Dermis blood vessel endothelial cell (primary cell): Measurements from ENCODE around the gene SIGLEC7. TPM values are rescaled to one million over a fixed set of nuclear protein-coding genes. Genes with fewer than 3 reads are reported as not detected.
A peak's percentile ranks its signal among the peaks of the same experiment; 100 is the strongest.

Experiments used
- DNase-seq: peaks from one replicate; pipeline ENCODE4 v3.0.0; 2010
- total RNA-seq: library from RNA; depleted of rRNA; stranded (reverse); fragments of >200 nt; gene quantifications from 2 replicates; pipeline ENCODE4 v1.2.3, GENCODE V29; 2014

The SIGLEC7 gene
- total RNA-seq, 1 donor from 2014 or later: not detected

DNA sequence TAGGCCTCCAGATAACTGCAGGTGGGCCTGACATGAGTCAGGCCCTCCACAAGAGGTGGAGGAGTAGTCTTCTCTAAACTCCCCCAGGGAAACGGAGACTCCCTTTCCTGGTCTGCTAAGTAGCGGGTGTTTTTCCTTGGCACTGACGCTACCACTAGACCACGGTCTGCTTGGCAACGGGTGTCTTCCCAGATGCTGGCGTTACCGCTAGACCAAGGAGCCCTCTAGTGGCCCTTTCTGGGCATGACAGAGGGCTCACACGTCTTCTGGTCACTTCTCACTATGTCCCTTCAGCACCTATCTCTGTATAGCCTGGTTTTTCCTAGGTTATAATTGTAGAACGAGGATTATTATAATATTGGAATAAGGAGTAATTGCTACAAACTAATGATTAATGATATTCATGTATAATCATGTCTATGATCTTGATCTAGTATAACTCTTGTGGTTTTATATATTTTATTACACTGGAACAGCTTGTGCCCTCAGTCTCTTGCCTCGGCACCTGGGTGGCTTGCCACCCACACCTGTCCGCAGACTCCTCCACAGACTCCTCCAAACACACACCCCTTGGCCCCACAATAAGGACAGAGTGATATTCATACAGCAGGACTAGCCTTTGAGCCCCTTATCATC lies 27.3 kb downstream of the SIGLEC7 start:
- DNase-seq: peak; percentile 76

DNA sequence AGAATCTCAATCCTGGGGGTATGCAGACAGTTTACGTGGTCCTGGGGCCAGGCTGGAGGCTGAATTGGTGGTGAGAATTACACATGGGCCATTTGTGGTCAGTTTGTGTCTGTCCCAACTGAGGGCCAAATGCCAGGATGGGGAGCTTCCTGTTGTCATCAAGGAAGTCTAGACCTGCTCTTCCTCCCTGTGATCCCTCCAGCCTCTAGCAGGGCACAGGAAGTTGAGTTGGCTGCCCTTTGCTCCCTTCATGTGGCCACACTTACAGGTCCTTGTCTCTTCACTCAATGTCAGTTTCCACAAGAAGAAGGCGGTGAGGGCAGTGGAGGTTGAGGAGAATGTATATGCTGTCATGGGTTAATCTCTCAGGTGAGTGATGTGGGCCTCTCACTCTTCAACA lies 30.1 kb downstream of the SIGLEC7 start:
- no peak for DNase-seq

DNA sequence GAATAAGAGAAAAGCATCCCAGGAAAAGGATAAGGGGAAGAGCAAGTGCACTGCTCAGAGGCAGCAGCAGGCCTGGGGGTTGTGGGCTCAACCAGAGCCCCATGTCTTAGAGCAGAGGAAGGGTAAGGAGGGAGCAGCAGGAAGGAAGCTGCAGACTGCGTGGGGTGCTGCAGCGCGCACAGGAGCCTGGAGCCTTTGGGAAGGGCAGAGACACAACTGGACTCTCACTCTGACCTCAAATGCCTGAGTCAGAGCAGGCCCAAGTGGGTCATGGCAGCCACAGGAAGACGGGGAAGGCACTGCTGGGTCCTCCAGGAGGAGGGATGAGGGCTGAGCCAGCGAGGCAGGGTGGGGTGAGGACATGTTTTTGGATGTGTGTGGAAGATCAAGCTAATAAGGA lies 31.6 kb downstream of the SIGLEC7 start:
- no peak for DNase-seq

DNA sequence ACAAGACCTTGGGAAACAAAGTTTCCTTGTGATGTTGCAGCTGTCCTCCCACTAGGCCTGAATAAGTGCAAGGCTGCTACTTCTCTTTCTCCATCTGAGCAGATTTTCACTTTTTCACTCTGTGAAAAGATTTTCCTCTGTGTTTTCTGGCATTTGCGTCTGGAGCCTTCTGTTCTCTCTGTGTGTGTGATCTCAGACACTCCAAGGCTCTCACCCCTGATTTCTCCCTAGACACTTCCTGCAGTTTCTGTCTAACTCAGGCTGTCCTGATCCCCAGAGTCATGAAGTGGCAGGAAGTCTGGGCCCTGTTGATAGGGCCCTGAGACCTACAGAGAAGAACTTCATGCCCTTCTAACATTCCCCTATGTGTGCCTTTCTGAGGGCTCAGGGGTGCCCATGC lies 37.2 kb downstream of the SIGLEC7 start:
- no peak for DNase-seq

DNA sequence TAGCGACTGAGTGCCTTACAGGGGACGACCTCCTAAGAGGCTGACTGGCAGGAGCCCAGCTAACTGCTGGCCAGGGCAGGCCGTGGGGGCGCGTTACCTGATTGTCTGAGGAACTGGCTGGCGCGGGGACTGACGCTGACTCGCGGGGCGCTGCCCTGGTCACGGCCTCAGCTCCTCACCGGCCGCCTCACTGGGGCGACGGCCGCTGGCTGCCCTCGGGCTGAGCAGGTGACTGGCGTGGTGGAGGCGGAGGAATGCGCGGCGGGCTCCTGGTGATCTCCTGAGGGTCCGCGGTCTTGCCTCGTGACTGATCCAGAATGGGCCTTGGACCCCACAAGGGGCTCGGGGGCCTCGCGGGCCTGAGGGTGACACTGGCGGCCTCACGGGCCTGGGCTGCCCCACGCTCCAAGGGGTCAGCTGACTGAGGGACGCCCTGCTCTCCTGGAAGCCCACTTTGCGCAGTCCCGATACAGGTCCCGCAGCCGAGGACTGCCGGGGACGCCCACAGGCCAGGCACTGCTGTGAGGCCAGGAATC lies 39.3 kb downstream of the SIGLEC7 start:
- DNase-seq: no peak

DNA sequence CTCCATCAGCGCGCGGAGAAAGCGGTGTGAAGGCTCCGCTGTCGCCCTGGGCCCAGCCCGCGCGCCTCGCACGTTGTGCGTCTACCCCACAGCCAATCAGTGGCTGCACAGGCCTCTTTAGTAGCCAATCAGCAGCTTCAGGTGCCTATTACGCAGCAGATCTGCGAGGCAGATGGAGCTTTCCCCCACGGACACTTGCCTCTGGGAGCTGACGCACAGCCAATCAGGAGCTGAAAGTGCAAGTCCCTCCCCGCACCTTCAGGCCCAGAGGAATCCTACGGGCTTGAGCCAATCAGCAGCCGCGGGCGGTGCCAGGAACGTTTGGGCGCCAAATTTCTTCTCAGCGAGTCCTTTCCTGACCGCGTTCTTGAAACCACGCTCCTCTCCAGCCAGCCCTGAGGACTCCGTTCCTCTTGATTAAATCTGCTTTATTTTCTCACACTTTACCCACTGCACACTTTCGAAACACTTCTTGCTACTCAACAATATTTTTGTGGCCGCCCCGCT lies 39.9 kb downstream of the SIGLEC7 start:
- no peak for DNase-seq

DNA sequence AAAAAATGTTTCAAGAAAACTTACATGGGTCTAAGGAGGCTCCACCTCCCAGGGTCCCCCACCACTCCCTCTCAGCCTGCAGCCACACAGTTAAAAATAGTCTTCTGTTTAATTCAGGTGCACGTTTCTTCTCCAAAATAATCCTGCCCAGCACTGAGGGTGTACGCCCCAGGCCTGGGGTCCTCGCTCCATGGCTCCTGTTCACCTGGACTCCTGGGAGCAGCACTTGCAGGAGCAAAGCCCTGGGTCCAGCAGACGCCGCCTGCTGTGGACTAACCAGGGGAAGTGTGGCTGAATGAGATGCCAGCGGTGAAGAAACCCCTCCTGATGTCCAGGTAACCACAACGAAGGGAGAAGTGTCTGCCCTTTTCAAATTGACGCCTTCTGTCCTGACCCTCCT lies 41.5 kb downstream of the SIGLEC7 start:
- DNase-seq: no peak

DNA sequence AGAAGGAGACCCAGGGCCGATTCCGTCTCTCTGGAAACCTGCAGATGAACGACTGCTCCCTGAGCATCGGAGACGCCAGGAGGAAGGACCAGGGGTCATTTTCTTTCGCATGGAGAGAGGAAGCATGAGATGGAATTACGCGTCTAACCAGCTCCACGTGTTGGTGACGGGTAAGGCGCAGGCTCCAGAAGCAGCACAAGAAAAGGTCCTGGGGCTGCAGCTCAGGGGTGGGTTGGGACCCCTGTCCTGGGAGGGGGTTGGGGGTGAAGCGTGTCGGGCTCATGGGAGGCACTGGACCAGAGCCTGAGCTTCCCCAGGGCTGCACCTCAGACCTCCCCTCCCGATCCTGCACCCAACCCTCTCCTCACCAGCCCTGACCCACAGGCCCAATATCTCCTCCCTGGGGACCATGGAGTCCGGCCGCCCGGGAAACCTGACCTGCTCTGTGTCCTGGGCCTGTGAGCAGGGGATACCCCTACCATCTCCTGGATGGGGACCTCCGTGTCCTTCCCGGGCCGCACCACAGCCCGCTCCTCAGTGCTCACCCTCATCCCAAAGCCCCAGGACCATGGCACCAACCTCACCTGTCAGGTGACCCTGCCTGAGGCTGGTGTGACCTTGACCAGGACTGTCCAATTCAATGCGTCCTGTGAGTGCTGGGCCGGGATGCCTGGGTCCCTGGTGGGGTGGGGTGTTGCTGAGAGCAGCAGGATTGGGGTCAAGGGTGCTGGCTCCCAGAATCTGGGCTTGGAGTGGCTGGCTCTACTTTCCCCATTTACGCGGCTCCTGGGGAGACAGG lies 43.2 kb downstream of the SIGLEC7 start:
- DNase-seq: no peak

DNA sequence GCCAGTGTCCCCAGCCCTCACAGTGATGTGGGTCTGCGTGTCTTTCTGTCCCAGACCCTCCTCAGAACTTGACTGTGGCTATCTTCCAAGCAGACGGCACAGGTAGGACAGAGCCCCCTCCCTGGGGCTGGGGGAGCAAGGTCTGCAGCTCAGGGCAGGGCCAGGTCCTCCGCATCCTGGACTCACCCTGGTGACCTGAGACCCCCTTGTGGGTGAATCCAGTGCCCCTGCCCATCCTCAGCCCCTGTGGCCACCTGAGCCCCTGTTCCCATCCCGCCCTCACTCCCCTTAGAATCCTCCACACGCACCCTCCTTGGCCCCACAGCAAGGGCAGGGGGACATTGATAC lies 43.7 kb downstream of the SIGLEC7 start:
- DNase-seq: no peak

DNA sequence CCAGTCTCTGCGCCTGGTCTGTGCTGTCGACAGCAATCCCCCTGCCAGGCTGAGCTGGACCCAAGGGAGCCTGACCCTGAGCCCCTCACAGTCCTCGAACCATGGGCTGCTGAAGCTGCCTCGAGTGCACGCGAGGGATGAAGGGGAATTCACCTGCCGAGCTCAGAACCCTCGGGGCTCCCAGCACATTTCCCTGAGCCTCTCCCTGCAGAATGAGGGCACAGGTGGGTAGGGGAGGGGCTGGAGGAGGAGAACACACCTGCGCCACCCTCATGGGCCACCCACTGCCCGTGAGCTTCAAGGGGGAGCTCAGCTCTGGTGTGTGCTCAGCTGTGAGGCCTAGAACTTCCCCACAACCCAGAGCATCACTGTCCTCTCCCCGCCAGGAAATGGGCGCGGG lies 44.2 kb downstream of the SIGLEC7 start:
- no peak for DNase-seq

DNA sequence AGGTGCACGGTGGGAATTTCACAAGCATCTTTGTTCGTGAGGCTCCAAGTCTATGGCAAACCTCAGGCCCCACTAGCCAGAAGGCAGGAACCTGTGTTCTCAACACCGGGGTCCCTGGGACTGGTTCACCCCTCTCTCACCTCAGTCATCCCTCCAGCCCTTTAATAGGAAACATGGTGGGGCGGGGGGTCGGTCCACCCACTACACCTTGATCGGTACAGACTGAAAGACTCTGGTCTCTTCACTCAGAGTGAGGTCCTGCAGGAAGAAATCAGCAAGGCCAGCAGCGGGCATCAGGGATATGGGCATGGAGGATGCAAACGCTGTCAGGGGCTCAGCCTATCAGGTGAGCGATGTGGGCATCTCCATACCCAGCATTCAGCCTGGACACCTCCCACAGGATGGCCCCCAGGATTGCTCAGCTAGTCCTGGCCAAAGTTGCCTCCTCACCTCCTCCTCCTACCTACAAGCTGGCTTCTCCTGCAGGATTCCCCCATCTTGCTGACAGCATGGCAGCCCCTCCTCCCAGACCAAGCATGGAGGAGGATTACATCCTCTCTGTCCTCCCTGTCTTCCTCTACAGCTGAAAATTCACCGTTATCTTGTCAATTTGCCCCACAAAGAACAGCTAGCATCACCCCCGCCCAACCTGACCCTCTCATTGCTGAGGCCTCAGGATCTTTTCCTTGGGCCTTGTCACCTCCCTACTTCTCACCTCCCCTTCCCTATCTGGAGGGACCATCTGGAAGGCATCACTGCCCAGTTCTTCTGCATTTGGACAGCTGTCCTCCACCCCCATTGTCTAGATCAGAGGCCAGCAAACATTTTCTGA lies 45.5 kb downstream of the SIGLEC7 start:
- no peak for DNase-seq

DNA sequence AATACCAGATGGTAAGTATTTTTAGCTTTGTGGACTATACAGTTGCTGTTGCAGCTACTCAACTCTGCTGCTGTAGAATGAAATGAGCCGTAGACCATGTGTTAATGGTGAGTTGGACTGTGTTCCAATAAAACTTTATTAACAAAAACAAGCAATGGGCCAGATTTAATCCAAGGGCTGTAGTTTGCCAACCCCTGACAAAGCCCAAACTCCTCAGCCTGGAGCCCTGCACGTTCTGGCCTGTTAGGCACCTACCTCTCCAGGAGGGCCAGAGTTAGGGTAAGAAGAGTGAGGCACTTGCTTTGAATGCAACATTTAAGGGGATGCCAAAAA lies 46.1 kb downstream of the SIGLEC7 start:
- DNase-seq: no peak

DNA sequence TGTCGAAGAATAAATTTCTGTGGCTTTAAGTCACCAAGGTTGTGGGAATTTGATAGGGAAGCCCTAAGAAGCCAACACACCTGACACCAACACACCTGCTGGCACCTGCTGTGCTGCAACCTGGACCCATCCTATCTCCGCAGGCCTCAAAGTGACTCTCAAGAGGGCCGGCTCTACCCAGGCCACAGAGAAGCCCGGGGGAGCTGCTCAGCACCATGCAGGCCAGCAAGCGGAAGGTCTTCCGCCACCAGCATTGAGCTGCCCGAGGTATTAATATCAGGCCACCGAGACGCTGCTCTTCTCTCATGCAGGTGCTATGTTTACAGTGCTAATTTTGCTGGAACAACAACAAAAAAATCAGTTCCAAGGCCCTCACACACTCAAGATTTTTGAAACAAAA lies 50.6 kb downstream of the SIGLEC7 start:
- DNase-seq: no peak

DNA sequence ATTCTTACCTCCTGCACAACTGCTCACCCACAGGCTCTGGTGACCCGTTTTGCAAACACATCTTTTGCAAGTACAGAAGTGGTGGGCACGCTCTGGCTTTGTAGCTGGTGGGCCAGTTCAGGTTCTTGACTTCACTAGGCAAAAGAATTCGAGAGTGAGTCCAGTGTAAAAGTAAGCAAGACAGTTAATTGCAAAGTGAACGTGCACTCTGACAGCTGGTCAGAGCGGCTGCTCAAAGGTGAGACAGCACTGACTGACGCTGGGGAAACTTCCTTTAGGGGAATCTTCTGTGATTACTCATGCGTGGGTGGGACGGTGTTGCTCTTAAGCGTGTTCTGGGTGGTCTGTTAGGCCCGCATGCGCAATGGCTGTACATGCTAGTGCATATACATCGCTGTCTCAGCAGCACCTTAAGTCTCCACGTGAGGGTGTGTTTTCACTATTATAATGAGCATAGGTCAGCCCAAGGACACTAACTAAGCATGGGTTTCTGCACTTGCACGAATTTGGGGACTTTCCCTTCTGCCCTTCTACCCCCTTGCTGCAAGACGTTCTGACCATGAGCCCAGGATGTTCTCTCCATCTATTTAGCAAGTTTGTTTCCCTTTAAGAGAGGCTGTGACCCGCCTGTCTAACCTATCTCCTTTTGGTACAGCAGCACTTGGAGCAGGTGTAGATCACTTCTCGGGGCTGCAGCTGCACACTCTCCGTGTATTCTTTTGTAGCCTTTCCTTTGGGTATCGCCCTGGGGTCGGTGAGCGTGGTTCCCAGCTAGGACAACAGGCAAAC lies 52.6 kb downstream of the SIGLEC7 start:
- DNase-seq: no peak

DNA sequence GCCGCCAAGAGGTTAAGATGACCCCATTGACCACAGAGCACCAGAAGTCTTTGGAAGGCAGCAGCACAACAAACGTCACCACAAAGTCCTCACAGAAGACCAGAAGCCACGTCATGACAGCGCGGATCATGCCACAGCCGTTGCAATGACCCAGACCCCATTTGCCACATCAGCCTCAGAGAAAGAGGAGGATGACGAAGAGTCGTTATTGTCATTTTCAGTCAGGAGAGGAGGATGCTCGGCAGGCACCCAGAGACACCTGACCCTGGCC lies 53.1 kb downstream of the SIGLEC7 start:
- no peak for DNase-seq

DNA sequence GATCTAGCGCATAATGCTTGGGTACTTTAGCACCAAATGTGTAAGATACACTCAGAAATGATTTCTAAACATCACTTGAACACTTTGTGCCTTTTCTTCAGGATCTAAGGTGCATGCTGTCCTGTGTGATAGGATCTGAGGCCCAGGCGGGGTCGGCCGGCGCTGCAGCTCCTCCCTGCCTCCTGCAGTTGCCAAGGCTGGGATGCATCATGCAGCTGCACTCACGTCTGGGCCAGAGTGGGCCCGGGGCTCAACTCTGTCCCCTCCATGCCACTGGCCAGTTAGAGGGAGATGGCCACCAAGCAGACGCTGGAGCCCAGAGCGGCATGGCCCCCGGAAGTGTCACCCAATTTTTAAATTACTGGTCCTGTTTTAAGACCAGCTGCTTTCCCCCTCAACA lies 53.5 kb downstream of the SIGLEC7 start:
- no peak for DNase-seq

DNA sequence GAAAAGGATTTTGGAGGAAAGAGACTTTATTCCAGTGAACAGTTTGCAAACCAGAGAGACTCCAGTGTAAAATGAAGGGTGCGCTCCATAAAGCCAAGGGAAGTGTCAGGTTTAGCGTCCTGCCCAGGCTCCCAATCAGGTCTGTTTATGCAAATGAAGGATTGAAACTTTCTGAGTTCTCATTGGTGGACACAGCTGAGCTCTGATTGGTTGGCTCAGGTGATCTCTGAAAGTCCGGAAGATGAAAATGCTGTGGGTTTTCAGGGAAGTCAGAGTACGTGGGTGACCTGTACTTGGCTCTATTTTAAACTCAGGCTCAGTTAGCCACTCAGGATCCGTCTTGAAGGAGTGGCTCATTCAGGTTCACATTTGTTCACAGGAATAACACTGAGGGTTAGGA lies 54.1 kb downstream of the SIGLEC7 start:
- DNase-seq: no peak

DNA sequence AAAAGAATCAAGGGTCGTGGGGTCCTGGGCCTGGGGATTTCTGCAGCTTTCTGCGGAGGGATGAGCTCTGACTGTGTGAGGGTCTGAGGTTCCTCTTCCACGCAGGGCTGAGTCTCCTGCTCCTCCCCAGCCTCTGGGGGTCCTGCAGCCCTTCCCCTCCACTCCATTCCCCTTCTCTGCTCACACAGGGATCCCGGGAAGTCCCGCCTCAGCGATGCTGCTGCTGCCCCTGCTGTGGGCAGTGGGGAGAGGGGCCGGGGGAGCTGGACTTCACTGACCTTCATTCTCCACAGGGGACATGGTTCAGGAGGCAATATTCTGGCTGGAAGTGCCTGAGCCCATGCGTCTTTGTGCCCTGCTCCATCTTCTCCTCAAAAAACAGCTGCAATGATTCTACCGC lies 56.5 kb downstream of the SIGLEC7 start:
- no peak for DNase-seq

DNA sequence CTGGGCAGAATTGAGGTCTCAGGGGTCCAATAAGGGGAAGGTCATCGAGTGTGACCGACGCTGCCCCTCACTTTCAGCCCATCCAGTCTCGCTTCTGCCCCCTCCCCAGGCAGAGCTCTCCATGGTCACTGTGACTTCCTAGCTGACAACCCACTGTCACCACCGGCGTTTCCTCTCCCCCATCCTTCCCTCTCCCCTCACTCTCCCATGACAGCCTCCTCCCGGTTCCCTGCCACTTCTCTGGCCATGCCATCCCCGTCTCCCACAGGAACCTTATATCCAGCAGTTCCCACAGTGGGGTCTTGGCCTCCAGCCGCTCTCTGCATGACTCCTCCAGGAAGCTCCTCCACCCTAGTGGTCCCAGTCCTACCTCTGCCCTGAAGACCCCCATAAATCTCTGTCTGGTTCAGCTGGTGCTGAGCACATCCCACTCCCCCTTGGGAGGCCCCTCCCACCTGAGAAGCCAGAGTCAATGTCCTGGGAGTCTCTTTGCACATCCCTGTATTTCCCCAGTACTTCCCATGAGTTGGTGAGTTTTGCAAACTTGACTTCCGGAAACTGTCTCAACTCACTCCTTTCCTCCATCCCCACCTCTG lies 58.1 kb downstream of the SIGLEC7 start:
- no peak for DNase-seq

DNA sequence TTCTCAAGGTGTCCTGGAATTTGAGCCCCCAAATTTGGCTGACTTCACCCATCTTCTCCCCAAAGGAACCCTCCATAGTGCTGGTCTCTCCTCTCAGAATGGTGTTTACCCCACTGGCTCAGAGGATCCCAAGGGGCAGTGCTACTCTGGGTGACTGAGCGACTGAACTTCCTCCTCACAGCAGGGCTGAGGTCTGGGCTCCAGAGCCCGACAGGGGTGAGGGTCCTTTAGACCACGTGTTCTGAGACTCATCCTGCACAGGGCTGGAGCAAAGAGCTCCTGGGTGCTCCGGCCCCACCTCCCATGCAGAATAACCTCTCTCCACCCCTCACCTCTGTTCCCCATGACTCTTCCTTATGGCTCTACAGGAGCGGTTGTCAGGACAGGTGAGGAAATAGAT lies 59.6 kb downstream of the SIGLEC7 start:
- DNase-seq: no peak
